ENCODE results near the gene KRTDAP. TPM values are rescaled to one million over a fixed set of nuclear protein-coding genes. Genes with fewer than 3 reads are reported as not detected.

Gene KRTDAP
- polyA plus RNA-seq, 1 of the 3 experiments (the other 2 are of a cell fraction) = not detected

- no peak for TF ChIP-seq PBX3 (IDR thresholded peaks at IDR 0.05)
- no peak for TF ChIP-seq YY1 (IDR thresholded peaks at IDR 0.05; ENCODE audit: low read depth)
- no peak for TF ChIP-seq GABPA (IDR thresholded peaks at IDR 0.05; ENCODE audit: low read depth)
- Histone ChIP-seq H3F3A (replicated peaks; ENCODE audit: insufficient read depth) (no peaks in the 10 kb centered on the region), H4K20me1 (ENCODE audit: insufficient read depth) (no peaks in the 10 kb centered on the region), H3K27ac (ENCODE audit: low read depth in 2 of 2, low read length in 1 of 2) (no peak overlapping the region), H3K4me1 (ENCODE audit: control insufficient read depth in 1 of 2, insufficient read depth in 2 of 2, low read depth in 1 of 2, low read length in 1 of 2) (no peaks in the 10 kb centered on the region; a peak in 2 of 4 replicates), H3K4me2 (no peak overlapping the region), H3K36me3 (replicated peaks in 1 of 2; ENCODE audit: control insufficient read depth in 1 of 2, insufficient read depth in 2 of 2, low read length in 1 of 2) (no peaks in the 10 kb centered on the region), H3K9me3 (no peaks in the 10 kb centered on the region), H2AFZ (ENCODE audit: low read depth) (no peak overlapping the region), H3K79me2 (ENCODE audit: insufficient read depth) (no peaks in the 10 kb centered on the region), H3K27me3 (ENCODE audit: insufficient read depth) (peaks cover 43% of the 10 kb centered on the region), H3K4me3 (ENCODE audit: low read depth in 2 of 2, low read length in 1 of 2) (no peak overlapping the region), H3K9me2 (no peaks in the 10 kb centered on the region), H3K9ac (no peak overlapping the region)
- ChIA-PET POLR2A (no interaction called here), CTCF (interaction anchor here (0.6 to 1.5 kb wide), 4 partner anchors 24 to 162 kb away, joined by 3 to 4 read pairs (median 4); no protein-coding TSS in a partner anchor)
- no peak for DNase-seq
- 32% methylated on average over 2 of the region's 20 CpGs for WGBS (ENCODE audit: low lambda C conversion rate)
These were observed 24.1 kb upstream of the KRTDAP start for GRCh38 chr19:35514282-35514809.

GRCh38 chr19:35513628-35514281 lies 23.5 kb upstream of the KRTDAP start, which contains the start of gene DMKN:
TSS of gene DMKN (minus strand) at chr19:35513649. CDS start at chr19:35513475, 174 bp downstream.
- no peaks in the 10 kb centered on the region for H3F3A ChIP-seq (replicated peaks; ENCODE audit: insufficient read depth)
- POLR2A ChIA-PET = no interaction called here
- no peak for DNase-seq
- TF ChIP-seq USF1 (IDR thresholded peaks at IDR 0.05; ENCODE audit: borderline replicate concordance, low read depth) (no peak), EP300 (IDR thresholded peaks at IDR 0.05; ENCODE audit: borderline replicate concordance in 1 of 2, low read depth in 1 of 2, low read length in 1 of 2) (no peak), EZH2phosphoT487 (IDR thresholded peaks at IDR 0.05; ENCODE audit: borderline replicate concordance, low read depth) (no peak), TEAD4 (IDR thresholded peaks at IDR 0.05; ENCODE audit: borderline replicate concordance, insufficient read depth) (no peak), ZBTB33 (IDR thresholded peaks at IDR 0.05; ENCODE audit: borderline replicate concordance, low read depth) (no peak), RCOR1 (IDR thresholded peaks at IDR 0.05; ENCODE audit: low read length) (no peak), RXRA (IDR thresholded peaks at IDR 0.05; ENCODE audit: borderline replicate concordance, low read depth) (no peak), JUND (IDR thresholded peaks at IDR 0.05) (no peak), CTCF (IDR thresholded peaks at IDR 0.05) (no peak), MXI1 (IDR thresholded peaks at IDR 0.05; ENCODE audit: low read depth, low read length) (no peak)
- 22% methylated on average over 15 of the region's 15 CpGs for WGBS (ENCODE audit: low lambda C conversion rate)
- no peak within 1 kb of the TSS for H3K9ac ChIP-seq
- H3K4me1 ChIP-seq (ENCODE audit: control insufficient read depth in 1 of 2, insufficient read depth in 2 of 2, low read depth in 1 of 2, low read length in 1 of 2) = no peaks in the 10 kb centered on the region; a peak in 2 of 4 replicates
- H3K36me3 ChIP-seq (replicated peaks in 1 of 2; ENCODE audit: control insufficient read depth in 1 of 2, insufficient read depth in 2 of 2, low read length in 1 of 2) = no peaks in the 10 kb centered on the region
- H3K27me3 ChIP-seq (ENCODE audit: insufficient read depth) = peaks cover 49% of the 10 kb centered on the region
- H2AFZ ChIP-seq (ENCODE audit: low read depth) = no peak within 1 kb of the TSS
- H3K4me2 ChIP-seq = no peak within 1 kb of the TSS
- H3K79me2 ChIP-seq (ENCODE audit: insufficient read depth) = no peaks in the 10 kb centered on the region
- H3K9me2 ChIP-seq = no peaks in the 10 kb centered on the region
- H3K4me3 ChIP-seq (ENCODE audit: low read depth in 2 of 2, low read length in 1 of 2) = no peak within 1 kb of the TSS
- CTCF ChIA-PET = interaction anchor here (0.6 to 1.5 kb wide), 3 partner anchors 24 to 51 kb away, joined by 3 to 4 read pairs (median 3); no protein-coding TSS in a partner anchor
- H3K9me3 ChIP-seq = no peaks in the 10 kb centered on the region
- H3K27ac ChIP-seq (ENCODE audit: low read depth in 2 of 2, low read length in 1 of 2) = no peak within 1 kb of the TSS
- H4K20me1 ChIP-seq (ENCODE audit: insufficient read depth) = no peaks in the 10 kb centered on the region

Measured in SK-N-SH (cell line).